Natural killer cell (primary cell): Measurements from ENCODE around the gene ATN1. TPM values are rescaled to one million over a fixed set of nuclear protein-coding genes. Genes with fewer than 3 reads are reported as not detected.

Experiments
- ATAC-seq, 3 donors: fragments of 150-1000 bp in 2 of 3; fragments of 200-7000 bp in 1 of 3; cut with Tn5 transposase; 1 replicate in 1 of 3; 2 replicates in 2 of 3; pipeline ENCODE4 v1.10.0; 2021; ENCODE audit warnings: mild to moderate bottlenecking in 2 of 3, moderate library complexity in 2 of 3
- DNase-seq, 2 donors: peaks; one replicate each; pipeline versions ENCODE4 v3.0.0 to v3.0.0-alpha.2; 2013 to 2021; ENCODE audit warnings: mixed read lengths in 1 of 2
- H3K27ac ChIP-seq: one replicate; pipeline ENCODE4 v1.5.1; 2013; ENCODE audit warnings: mild to moderate bottlenecking, low read length
- H3K27me3 ChIP-seq: one replicate; pipeline ENCODE4 v1.6.1; 2013; ENCODE audit warnings: low read length; ENCODE audit not compliant: control insufficient read depth, insufficient read depth
- H3K36me3 ChIP-seq: one replicate; pipeline ENCODE4 v1.6.1; 2013; ENCODE audit warnings: low read length; ENCODE audit not compliant: control insufficient read depth, insufficient read depth
- H3K4me1 ChIP-seq: one replicate; pipeline ENCODE4 v1.6.1; 2013; ENCODE audit warnings: low read length; ENCODE audit not compliant: control insufficient read depth, insufficient read depth
- H3K4me3 ChIP-seq: one replicate; pipeline ENCODE4 v1.5.1; 2013; ENCODE audit warnings: low read length
- H3K9me3 ChIP-seq: one replicate; pipeline ENCODE4 v1.6.1; 2013; ENCODE audit warnings: low read length; ENCODE audit not compliant: control insufficient read depth, insufficient read depth
- H3K27ac Mint-ChIP-seq, 2 donors: one replicate each; pipeline ENCODE4 v1.8.0; 2022; ENCODE audit warnings: mild to moderate bottlenecking in 2 of 2, mixed read lengths in 2 of 2, moderate library complexity in 1 of 2
- H3K27me3 Mint-ChIP-seq, 2 donors: one replicate each; pipeline ENCODE4 v1.8.0; 2022; ENCODE audit warnings: low read depth in 2 of 2, mixed read lengths in 2 of 2
- H3K36me3 Mint-ChIP-seq: one replicate; pipeline ENCODE4 v1.8.0; 2022; ENCODE audit warnings: mixed read lengths
- H3K4me1 Mint-ChIP-seq, 2 donors: one replicate each; pipeline ENCODE4 v1.8.0; 2022; ENCODE audit warnings: mixed read lengths in 2 of 2
- H3K4me3 Mint-ChIP-seq: one replicate; pipeline ENCODE4 v1.8.0; 2022; ENCODE audit warnings: mild to moderate bottlenecking, moderate library complexity, mixed read lengths
- H3K9me3 Mint-ChIP-seq, 2 donors: one replicate each; pipeline ENCODE4 v1.8.0; 2022; ENCODE audit warnings: mixed read lengths in 2 of 2
- WGBS: methylation state at CpG from one replicate; pipeline ENCODE4 v1.1.7; 2013; ENCODE audit warnings: missing lambda C conversion rate; ENCODE audit not compliant: insufficient coverage; 5-methylcytosine and 5-hydroxymethylcytosine counted together
- intact Hi-C: fragments of 100-400 bp; cut with micrococcal nuclease; formaldehyde crosslinking; loops from one replicate; pipeline ENCODE4 v1.14.2; 2022
- total RNA-seq, 4 donors: library from RNA; stranded (reverse); fragments of 120-200 nt in 1 of 4; gene quantifications; one replicate each; pipeline versions ENCODE4 v1.2.3 to v1.2.4, GENCODE V29; 2013 to 2022
- TF ChIP-seq, protein P1 (sequence below): fragments of 200-600 bp; IDR thresholded peaks from one replicate; pipeline ENCODE4 v1.8.0; 2022; ENCODE audit warnings: antibody characterized with exemption

The ATN1 gene
- total RNA-seq, 3 donors from 2014 or later (not counting 1 experiment from before 2014, with no cell fraction given) = 29.3 to 34.0 (median 31.9) TPM

DNA sequence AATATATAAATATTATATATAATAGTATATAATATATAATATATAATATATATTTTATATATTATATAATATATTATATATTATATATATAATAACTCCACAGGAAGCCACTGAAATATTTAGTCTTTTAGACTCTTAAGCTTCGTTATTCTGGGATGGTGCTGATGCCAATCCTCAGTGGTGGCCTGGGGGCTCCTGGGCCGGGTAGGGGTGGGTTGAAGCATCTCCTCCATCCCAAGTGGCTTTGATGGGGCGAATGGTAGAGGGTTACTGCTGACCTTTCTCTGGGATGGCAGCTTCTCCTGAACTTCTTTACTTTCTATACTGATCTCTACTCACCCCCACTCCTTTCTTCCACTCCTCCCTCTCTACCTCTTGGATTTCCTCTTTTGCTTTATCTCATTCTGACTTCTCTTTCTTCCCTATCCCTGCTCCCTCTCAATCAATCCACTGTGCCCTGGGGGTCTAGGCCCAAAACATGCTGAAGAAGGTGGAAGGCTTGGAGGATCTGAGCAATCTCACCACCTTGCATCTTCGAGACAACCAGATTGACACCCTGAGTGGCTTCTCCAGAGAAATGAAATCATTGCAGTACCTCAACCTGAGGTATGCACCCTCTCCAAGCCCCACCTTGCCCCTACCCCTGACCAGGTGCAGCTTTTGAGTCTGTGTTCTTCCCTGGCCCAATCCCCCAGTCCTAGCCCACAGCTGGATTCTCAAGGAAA is 18.2 kb upstream of the ATN1 start:
- Mint-ChIP-seq H3K27ac (no peak overlapping the region), H3K9me3 (no peaks in the 10 kb centered on the region), H3K36me3 (no peaks in the 10 kb centered on the region), H3K4me1 (peaks cover 9 to 21% of the 10 kb centered on the region in 2 donors), H3K4me3 (no peak overlapping the region), H3K27me3 (peaks cover 0 to 6% of the 10 kb centered on the region in 2 donors)
- Histone ChIP-seq H3K27ac (no peak overlapping the region), H3K4me1 (peaks cover 16% of the 10 kb centered on the region), H3K27me3 (no peaks in the 10 kb centered on the region), H3K4me3 (no peak overlapping the region), H3K9me3 (no peaks in the 10 kb centered on the region), H3K36me3 (no peaks in the 10 kb centered on the region)
- ATAC-seq (no peak), DNase-seq (no peak)
- TF ChIP-seq, protein P1, sequence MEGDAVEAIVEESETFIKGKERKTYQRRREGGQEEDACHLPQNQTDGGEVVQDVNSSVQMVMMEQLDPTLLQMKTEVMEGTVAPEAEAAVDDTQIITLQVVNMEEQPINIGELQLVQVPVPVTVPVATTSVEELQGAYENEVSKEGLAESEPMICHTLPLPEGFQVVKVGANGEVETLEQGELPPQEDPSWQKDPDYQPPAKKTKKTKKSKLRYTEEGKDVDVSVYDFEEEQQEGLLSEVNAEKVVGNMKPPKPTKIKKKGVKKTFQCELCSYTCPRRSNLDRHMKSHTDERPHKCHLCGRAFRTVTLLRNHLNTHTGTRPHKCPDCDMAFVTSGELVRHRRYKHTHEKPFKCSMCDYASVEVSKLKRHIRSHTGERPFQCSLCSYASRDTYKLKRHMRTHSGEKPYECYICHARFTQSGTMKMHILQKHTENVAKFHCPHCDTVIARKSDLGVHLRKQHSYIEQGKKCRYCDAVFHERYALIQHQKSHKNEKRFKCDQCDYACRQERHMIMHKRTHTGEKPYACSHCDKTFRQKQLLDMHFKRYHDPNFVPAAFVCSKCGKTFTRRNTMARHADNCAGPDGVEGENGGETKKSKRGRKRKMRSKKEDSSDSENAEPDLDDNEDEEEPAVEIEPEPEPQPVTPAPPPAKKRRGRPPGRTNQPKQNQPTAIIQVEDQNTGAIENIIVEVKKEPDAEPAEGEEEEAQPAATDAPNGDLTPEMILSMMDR = no peak
- WGBS = 100% methylated on average over 4 of the region's 4 CpGs
- intact Hi-C loops = no loop called here

DNA sequence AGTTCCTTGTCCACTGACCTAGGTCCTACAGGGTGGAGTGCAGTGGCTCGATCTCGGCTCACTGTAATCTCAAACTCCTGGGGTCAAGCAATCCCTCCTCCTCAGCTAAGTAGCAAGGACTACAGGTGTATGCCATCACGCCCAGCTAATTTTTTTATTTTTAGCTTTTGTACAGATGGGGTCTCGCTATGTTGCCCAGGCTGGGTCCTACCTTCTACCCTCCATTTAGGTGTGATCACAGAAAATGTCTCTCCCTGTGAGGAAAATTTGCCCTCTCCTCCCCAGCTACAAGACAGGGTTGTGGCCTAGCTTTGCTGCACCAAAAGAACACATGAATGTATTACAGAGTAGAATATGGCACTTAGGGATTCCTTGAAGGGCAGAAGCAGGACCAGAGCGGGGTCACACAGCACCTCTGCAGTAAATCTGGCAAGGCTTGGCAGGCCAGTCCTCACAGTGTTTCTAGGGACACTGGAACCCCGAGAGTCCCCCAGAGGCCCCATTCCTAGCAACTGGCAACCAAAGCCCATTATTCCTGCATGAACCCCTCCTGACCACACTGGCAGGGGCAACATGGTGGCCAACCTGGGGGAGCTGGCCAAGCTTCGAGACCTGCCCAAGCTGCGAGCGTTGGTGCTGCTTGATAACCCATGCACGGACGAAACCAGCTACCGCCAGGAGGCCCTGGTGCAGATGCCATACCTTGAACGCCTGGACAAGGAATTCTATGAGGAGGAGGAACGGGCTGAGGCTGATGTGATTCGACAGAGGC is 15.4 kb upstream of the ATN1 start:
- Mint-ChIP-seq H3K36me3 (no peaks in the 10 kb centered on the region), H3K9me3 (no peaks in the 10 kb centered on the region), H3K4me3 (peak overlapping the region; percentile 66), H3K27me3 (peaks cover 0 to 6% of the 10 kb centered on the region in 2 donors), H3K27ac (peak overlapping the region in 1 of 2 donors; percentile 95), H3K4me1 (peaks cover 16 to 41% of the 10 kb centered on the region in 2 donors)
- 94% methylated on average over 15 of the region's 15 CpGs for WGBS
- intact Hi-C loops = no loop called here
- TF ChIP-seq, protein P1 = no peak
- Histone ChIP-seq H3K27me3 (no peaks in the 10 kb centered on the region), H3K36me3 (no peaks in the 10 kb centered on the region), H3K27ac (no peak overlapping the region), H3K9me3 (no peaks in the 10 kb centered on the region), H3K4me3 (no peak overlapping the region), H3K4me1 (peaks cover 16% of the 10 kb centered on the region)
- DNase-seq = no peak
- no peak for ATAC-seq

DNA sequence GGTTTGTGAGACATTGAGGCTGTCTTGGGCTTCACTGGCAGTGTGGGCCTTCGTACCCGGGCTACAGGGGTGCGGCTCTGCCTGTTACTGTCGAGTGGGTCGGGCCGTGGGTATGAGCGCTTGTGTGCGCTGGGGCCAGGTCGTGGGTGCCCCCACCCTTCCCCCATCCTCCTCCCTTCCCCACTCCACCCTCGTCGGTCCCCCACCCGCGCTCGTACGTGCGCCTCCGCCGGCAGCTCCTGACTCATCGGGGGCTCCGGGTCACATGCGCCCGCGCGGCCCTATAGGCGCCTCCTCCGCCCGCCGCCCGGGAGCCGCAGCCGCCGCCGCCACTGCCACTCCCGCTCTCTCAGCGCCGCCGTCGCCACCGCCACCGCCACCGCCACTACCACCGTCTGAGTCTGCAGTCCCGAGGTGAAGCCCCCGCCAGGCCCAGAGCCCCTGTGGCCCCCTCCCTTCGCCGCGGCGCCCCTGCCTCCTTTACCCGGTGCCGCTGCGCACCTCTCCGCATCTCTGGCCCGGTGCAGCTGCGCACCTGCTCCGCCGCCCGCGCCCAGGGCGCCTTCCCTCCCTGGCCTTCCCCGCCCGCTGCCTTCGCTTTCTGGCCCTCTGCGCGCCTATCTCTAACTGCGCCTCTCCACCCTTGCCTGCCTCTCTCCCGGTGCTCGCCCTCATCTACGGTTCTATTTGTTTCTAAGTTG is 13.4 kb upstream of the ATN1 start, which contains the start of gene ENO2:
TSS of gene ENO2 (plus strand) at position 335 of the 701 bp plus-strand sequence. CDS start 1,253 bp downstream, outside the sequence.
- no peaks in the 10 kb centered on the region for H3K27me3 ChIP-seq
- H3K9me3 ChIP-seq = no peaks in the 10 kb centered on the region
- intact Hi-C loops = loop anchor here (2.0 kb wide), 1 partner anchor 42 kb away; the partner anchor contains the start of gene SPSB2
- no peaks in the 10 kb centered on the region for H3K36me3 ChIP-seq
- ATAC-seq = peak; percentile 92 to 94 (median 93)
- Mint-ChIP-seq H3K27me3 (peaks cover 0 to 6% of the 10 kb centered on the region in 2 donors), H3K9me3 (no peaks in the 10 kb centered on the region), H3K27ac (peak within 1 kb of the TSS; percentile 74 to 95), H3K36me3 (no peaks in the 10 kb centered on the region), H3K4me3 (peak within 1 kb of the TSS; percentile 94), H3K4me1 (peaks cover 16 to 41% of the 10 kb centered on the region in 2 donors)
- peaks cover 16% of the 10 kb centered on the region for H3K4me1 ChIP-seq
- peak; percentile 80 to 91 for DNase-seq
- WGBS = under 1% methylated on average over 68 of the region's 68 CpGs
- peak within 1 kb of the TSS; percentile 54 for H3K4me3 ChIP-seq
- TF ChIP-seq, protein P1 = no peak
- peak within 1 kb of the TSS; percentile 82 for H3K27ac ChIP-seq
